ENCODE measurements around the gene HIGD1A. TPM values are rescaled to one million over a fixed set of nuclear protein-coding genes. Genes with fewer than 3 reads are reported as not detected.
A peak's percentile ranks its signal among the peaks of the same experiment; 100 is the strongest.
"Not testable (repeated sequence)": the region's sequence is repeated elsewhere in the genome, so short reads cannot be mapped to it uniquely, and the experiment has no call there.

The HIGD1A gene
- total and polyA plus RNA-seq, 8 donors: 62.0 to 413 (median 189) TPM

- no peak for TF ChIP-seq POLR2A (IDR thresholded peaks at IDR 0.05)
- TF ChIP-seq, protein P1, sequence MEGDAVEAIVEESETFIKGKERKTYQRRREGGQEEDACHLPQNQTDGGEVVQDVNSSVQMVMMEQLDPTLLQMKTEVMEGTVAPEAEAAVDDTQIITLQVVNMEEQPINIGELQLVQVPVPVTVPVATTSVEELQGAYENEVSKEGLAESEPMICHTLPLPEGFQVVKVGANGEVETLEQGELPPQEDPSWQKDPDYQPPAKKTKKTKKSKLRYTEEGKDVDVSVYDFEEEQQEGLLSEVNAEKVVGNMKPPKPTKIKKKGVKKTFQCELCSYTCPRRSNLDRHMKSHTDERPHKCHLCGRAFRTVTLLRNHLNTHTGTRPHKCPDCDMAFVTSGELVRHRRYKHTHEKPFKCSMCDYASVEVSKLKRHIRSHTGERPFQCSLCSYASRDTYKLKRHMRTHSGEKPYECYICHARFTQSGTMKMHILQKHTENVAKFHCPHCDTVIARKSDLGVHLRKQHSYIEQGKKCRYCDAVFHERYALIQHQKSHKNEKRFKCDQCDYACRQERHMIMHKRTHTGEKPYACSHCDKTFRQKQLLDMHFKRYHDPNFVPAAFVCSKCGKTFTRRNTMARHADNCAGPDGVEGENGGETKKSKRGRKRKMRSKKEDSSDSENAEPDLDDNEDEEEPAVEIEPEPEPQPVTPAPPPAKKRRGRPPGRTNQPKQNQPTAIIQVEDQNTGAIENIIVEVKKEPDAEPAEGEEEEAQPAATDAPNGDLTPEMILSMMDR (IDR thresholded peaks at IDR 0.05): no peak
- no peak for TF ChIP-seq POLR2AphosphoS5 (IDR thresholded peaks at IDR 0.05)
- no peak for TF ChIP-seq EP300 (IDR thresholded peaks at IDR 0.05)
- Histone ChIP-seq H3K27me3 (no peaks in the 10 kb centered on the region), H3K36me3 (no peaks in the 10 kb centered on the region), H3K9me3 (no peaks in the 10 kb centered on the region), H3K4me1 (peaks cover 9 to 32% (median 23%) of the 10 kb centered on the region in 4 donors), H3K4me3 (no peak overlapping the region), H3K27ac (peak overlapping the region; percentile 21 to 63 (median 51))
- WGBS, 5 donors: 25 to 39% (median 32%) methylated on average over 2 of the region's 2 CpGs
- peak; percentile 54 to 56 for DNase-seq
- intact Hi-C loops (cut with DNase I; ENCODE audit: low total_unique reads): no loop called here
Measured at GRCh38 chr3:42819351-42819965, 15.2 kb upstream of the HIGD1A start.

- Histone ChIP-seq H3K27ac (peak overlapping the region in 3 of 5 donors; percentile 42 to 53 (median 43)), H3K9me3 (no peaks in the 10 kb centered on the region), H3K4me3 (no peak overlapping the region), H3K4me1 (peaks cover 9 to 34% (median 23%) of the 10 kb centered on the region in 4 donors), H3K27me3 (no peaks in the 10 kb centered on the region), H3K36me3 (no peaks in the 10 kb centered on the region)
- no peak for DNase-seq
- intact Hi-C loops (cut with DNase I; ENCODE audit: low total_unique reads): no loop called here
- TF ChIP-seq, protein P1 (IDR thresholded peaks at IDR 0.05): no peak
- TF ChIP-seq POLR2AphosphoS5 (IDR thresholded peaks at IDR 0.05) (no peak), POLR2A (IDR thresholded peaks at IDR 0.05) (no peak), EP300 (IDR thresholded peaks at IDR 0.05) (no peak)
- WGBS, 5 donors: 57 to 74% (median 69%) methylated on average over 2 of the region's 2 CpGs
Measured at GRCh38 chr3:42815826-42816225, 11.5 kb upstream of the HIGD1A start.

GRCh38 chr3:42814914-42815507 is 10.7 kb upstream of the HIGD1A start:
- TF ChIP-seq POLR2A (IDR thresholded peaks at IDR 0.05) (no peak), POLR2AphosphoS5 (IDR thresholded peaks at IDR 0.05) (peak in 1 of 3 donors; percentile 55), EP300 (IDR thresholded peaks at IDR 0.05) (no peak)
- TF ChIP-seq, protein P1 (IDR thresholded peaks at IDR 0.05): no peak
- Histone ChIP-seq H3K27ac (peak overlapping the region in 3 of 5 donors; percentile 42 to 53 (median 43)), H3K4me3 (no peak overlapping the region), H3K4me1 (peaks cover 11 to 25% (median 20%) of the 10 kb centered on the region in 4 donors), H3K9me3 (no peaks in the 10 kb centered on the region), H3K36me3 (no peaks in the 10 kb centered on the region), H3K27me3 (no peaks in the 10 kb centered on the region)
- WGBS, 5 donors: 14 to 46% (median 20%) methylated on average over 2 of the region's 2 CpGs
- intact Hi-C loops (cut with DNase I; ENCODE audit: low total_unique reads): no loop called here
- DNase-seq: peak in 1 of 2 donors; percentile 34

DNA sequence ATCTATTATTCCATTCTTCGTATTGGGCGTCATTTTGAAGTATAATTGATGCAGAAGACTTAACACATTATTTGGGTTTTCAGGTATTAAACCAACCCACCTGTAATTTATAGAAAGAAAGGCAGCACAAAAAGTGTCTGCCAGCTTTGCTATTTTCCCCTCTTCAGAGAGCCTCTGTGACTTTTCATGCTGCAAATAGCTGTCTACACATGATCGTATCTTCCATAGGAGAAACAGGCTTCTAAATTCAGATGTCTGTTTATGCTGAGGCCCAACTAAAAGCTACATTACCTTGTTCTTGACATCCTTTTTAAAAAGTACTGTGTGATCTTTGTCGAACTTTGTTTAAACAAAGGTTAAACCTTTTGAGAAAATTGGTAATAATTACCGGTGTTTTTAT is 10.0 kb upstream of the HIGD1A start:
- Histone ChIP-seq H3K36me3 (no peaks in the 10 kb centered on the region), H3K27ac (peak overlapping the region in 1 of 5 donors; percentile 53), H3K27me3 (no peaks in the 10 kb centered on the region), H3K4me3 (no peak overlapping the region), H3K4me1 (peaks cover 10 to 18% (median 14%) of the 10 kb centered on the region in 4 donors), H3K9me3 (no peaks in the 10 kb centered on the region)
- TF ChIP-seq POLR2A (IDR thresholded peaks at IDR 0.05): no peak
- TF ChIP-seq EP300 (IDR thresholded peaks at IDR 0.05): no peak
- no peak for TF ChIP-seq POLR2AphosphoS5 (IDR thresholded peaks at IDR 0.05)
- TF ChIP-seq, protein P1 (IDR thresholded peaks at IDR 0.05): no peak
- 58 to 84% (median 73%) methylated on average over 5 of the region's 5 CpGs for WGBS, 5 donors
- DNase-seq: no peak
- intact Hi-C loops (cut with DNase I; ENCODE audit: low total_unique reads): no loop called here

DNA sequence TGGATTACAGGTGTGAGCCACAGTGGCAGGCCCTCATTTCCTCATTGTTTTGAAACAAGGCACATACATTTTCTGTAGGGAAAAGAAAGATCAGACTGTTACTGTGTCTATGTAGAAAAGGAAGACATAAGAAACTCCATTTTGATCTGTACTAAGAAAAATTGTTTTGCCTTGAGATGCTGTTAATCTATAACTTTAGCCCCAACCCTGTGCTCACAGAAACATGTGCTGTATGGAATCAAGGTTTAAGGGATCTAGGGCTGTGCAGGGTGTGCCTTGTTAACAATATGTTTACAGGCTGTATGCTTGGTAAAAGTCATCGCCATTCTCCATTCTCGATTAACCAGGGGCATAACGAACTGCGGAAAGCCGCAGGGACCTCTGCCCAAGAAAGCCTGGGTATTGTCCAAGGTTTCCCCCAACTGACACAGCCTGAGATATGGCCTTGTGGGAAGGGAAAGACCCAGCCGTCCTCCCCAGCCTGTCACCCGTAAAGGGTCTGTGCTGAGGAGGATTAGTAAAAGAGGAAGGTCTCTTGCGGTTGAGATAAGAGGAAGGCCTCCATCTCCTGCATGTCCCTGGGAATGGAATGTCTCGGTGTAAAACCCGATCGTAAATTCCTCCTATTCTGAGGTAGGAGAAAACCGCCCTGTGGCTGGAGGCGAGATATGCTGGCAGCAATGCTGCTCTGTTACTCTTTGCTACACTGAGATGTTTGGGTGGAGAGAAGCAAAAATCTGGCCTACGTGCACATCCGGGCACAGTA is 7.0 kb upstream of the HIGD1A start:
- DNase-seq; H3K4me3 ChIP-seq; H3K27me3 ChIP-seq; H3K27ac ChIP-seq; H3K9me3 ChIP-seq; intact Hi-C loops (cut with DNase I; ENCODE audit: low total_unique reads); H3K36me3 ChIP-seq: not testable (repeated sequence)
- WGBS, 5 donors: 62 to 72% (median 65%) methylated on average over 15 of the region's 15 CpGs
- peaks cover 10 to 18% (median 12%) of the 10 kb centered on the region in 4 donors for H3K4me1 ChIP-seq

DNA sequence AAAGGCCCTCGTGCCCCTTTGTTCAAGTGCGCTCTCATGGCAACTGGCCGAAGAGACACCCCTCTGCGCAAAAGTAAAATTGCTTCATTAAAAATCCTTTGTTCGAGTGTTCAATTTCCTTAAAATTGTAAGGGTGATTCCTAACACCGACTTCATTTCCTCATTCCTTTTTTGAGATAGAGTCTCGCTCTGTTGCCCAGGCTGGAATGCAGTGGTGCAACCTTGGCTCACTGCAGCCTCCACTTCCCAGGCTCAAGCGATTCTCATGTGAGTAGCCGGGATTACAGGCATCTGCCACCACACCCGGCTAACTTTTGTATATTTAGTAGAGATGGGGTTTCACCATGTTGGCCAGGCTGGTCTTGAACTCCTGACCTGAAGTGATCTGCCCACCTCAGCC is 6.4 kb upstream of the HIGD1A start:
- intact Hi-C loops (cut with DNase I; ENCODE audit: low total_unique reads); H3K4me3 ChIP-seq; H3K36me3 ChIP-seq; H3K9me3 ChIP-seq; H3K27ac ChIP-seq; H3K27me3 ChIP-seq; DNase-seq: not testable (repeated sequence)
- H3K4me1 ChIP-seq: peaks cover 8 to 17% (median 11%) of the 10 kb centered on the region in 4 donors
- 73 to 80% (median 78%) methylated on average over 10 of the region's 10 CpGs for WGBS, 5 donors
